GM15510 (cell line): ENCODE data around the gene BFSP2.

Experiments
- POLR2A ChIP-seq: IDR thresholded peaks from 3 replicates; pipeline ENCODE4 v1.6.1; 2011; ENCODE audit warnings: borderline replicate concordance; ENCODE audit not compliant: insufficient read length; ENCODE audit errors: extremely low read depth

BFSP2 gene

GRCh38 chr3:133393691-133394474 lies 6.0 kb upstream of the BFSP2 start:
- no peak for TF ChIP-seq POLR2A

GRCh38 chr3:133394561-133395311 lies 5.1 kb upstream of the BFSP2 start:
- TF ChIP-seq POLR2A, result no peak

GRCh38 chr3:133396906-133397305 lies 3.0 kb upstream of the BFSP2 start:
- no peak for TF ChIP-seq POLR2A

- no peak for TF ChIP-seq POLR2A
Measured at GRCh38 chr3:133401374-133402135, 1.7 kb downstream of the BFSP2 start.

- no peak for TF ChIP-seq POLR2A
Measured at GRCh38 chr3:133404920-133405319, 5.1 kb downstream of the BFSP2 start.

GRCh38 chr3:133408366-133408765 lies 8.5 kb downstream of the BFSP2 start:
- no peak for TF ChIP-seq POLR2A

- no peak for TF ChIP-seq POLR2A
Measured at GRCh38 chr3:133408961-133409360, 9.1 kb downstream of the BFSP2 start.

GRCh38 chr3:133410191-133410892 lies 10.5 kb downstream of the BFSP2 start:
- TF ChIP-seq POLR2A, result no peak

- TF ChIP-seq POLR2A, result no peak
Measured at GRCh38 chr3:133412183-133413132, 12.6 kb downstream of the BFSP2 start.

GRCh38 chr3:133413161-133414020 lies 13.5 kb downstream of the BFSP2 start:
- TF ChIP-seq POLR2A, result no peak

- TF ChIP-seq POLR2A, result no peak
Measured at GRCh38 chr3:133414021-133414392, 14.2 kb downstream of the BFSP2 start.

- no peak for TF ChIP-seq POLR2A
Measured at GRCh38 chr3:133418361-133418760, 18.5 kb downstream of the BFSP2 start.
